ENCODE results near the gene SDK1.

The SDK1 gene

DNA sequence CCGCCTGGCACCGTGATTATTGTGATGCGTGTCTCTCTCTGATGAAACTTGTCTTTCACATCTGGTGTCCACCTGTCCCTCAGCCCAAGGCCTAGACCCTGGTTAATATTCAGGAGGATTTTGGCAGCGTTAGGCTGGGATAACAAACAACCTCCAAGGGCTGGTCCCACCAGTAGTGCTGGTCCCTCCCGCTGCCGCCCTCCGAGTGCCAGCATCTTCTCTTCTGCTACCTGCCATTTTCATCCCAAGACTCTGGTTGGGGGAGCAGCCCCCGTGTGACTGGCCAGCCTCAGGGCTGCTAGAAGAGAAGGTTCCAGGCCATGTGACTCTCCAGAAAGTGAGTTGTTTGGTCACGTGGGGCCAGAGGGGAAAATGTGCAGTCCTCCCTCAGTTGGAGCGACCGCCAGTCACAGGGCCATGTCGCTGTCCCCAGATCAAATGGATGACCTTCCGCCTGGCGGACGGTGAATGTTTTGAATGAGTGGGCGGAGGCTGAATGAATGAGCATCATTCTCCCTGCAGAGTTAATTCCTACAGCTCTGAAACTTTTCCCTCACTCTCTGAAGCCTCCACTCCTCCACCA, 901.2 kb downstream of the SDK1 start:
- TF ChIP-seq, protein P1, sequence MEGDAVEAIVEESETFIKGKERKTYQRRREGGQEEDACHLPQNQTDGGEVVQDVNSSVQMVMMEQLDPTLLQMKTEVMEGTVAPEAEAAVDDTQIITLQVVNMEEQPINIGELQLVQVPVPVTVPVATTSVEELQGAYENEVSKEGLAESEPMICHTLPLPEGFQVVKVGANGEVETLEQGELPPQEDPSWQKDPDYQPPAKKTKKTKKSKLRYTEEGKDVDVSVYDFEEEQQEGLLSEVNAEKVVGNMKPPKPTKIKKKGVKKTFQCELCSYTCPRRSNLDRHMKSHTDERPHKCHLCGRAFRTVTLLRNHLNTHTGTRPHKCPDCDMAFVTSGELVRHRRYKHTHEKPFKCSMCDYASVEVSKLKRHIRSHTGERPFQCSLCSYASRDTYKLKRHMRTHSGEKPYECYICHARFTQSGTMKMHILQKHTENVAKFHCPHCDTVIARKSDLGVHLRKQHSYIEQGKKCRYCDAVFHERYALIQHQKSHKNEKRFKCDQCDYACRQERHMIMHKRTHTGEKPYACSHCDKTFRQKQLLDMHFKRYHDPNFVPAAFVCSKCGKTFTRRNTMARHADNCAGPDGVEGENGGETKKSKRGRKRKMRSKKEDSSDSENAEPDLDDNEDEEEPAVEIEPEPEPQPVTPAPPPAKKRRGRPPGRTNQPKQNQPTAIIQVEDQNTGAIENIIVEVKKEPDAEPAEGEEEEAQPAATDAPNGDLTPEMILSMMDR (IDR thresholded peaks at IDR 0.05; ENCODE audit: poor library complexity, severe bottlenecking), result no peak
- no peaks in the 10 kb centered on the region for H3K9me3 ChIP-seq (ENCODE audit: severe bottlenecking)
- no peaks in the 10 kb centered on the region for H3K36me3 ChIP-seq (ENCODE audit: low read depth)
- no peak overlapping the region for H3K27ac ChIP-seq (ENCODE audit: poor library complexity, severe bottlenecking)
- no peaks in the 10 kb centered on the region for H3K27me3 ChIP-seq (ENCODE audit: insufficient read depth, poor library complexity, severe bottlenecking)
- H3K4me3 ChIP-seq (ENCODE audit: severe bottlenecking), result no peak overlapping the region
- DNase-seq (ENCODE audit: low spot score), result no peak
- H3K4me1 ChIP-seq (ENCODE audit: insufficient read depth, poor library complexity, severe bottlenecking), result no peaks in the 10 kb centered on the region
- no peak for ATAC-seq (ENCODE audit: low read depth)

- no peak overlapping the region for H3K4me3 ChIP-seq (ENCODE audit: severe bottlenecking)
- DNase-seq (ENCODE audit: low spot score) (no peak), ATAC-seq (ENCODE audit: low read depth) (no peak)
- TF ChIP-seq, protein P1 (IDR thresholded peaks at IDR 0.05; ENCODE audit: poor library complexity, severe bottlenecking), result no peak
- no peaks in the 10 kb centered on the region for H3K4me1 ChIP-seq (ENCODE audit: insufficient read depth, poor library complexity, severe bottlenecking)
- H3K27me3 ChIP-seq (ENCODE audit: insufficient read depth, poor library complexity, severe bottlenecking), result no peaks in the 10 kb centered on the region
- H3K36me3 ChIP-seq (ENCODE audit: low read depth), result no peaks in the 10 kb centered on the region
- no peaks in the 10 kb centered on the region for H3K9me3 ChIP-seq (ENCODE audit: severe bottlenecking)
- H3K27ac ChIP-seq (ENCODE audit: poor library complexity, severe bottlenecking), result no peak overlapping the region
These were observed 901.9 kb downstream of the SDK1 start for GRCh38 chr7:4202954-4203353.

- H3K27me3 ChIP-seq (ENCODE audit: insufficient read depth, poor library complexity, severe bottlenecking), result no peaks in the 10 kb centered on the region
- ATAC-seq (ENCODE audit: low read depth), result no peak
- TF ChIP-seq, protein P1 (IDR thresholded peaks at IDR 0.05; ENCODE audit: poor library complexity, severe bottlenecking), result no peak
These were observed 902.8 kb downstream of the SDK1 start for GRCh38 chr7:4203626-4204512.

DNA sequence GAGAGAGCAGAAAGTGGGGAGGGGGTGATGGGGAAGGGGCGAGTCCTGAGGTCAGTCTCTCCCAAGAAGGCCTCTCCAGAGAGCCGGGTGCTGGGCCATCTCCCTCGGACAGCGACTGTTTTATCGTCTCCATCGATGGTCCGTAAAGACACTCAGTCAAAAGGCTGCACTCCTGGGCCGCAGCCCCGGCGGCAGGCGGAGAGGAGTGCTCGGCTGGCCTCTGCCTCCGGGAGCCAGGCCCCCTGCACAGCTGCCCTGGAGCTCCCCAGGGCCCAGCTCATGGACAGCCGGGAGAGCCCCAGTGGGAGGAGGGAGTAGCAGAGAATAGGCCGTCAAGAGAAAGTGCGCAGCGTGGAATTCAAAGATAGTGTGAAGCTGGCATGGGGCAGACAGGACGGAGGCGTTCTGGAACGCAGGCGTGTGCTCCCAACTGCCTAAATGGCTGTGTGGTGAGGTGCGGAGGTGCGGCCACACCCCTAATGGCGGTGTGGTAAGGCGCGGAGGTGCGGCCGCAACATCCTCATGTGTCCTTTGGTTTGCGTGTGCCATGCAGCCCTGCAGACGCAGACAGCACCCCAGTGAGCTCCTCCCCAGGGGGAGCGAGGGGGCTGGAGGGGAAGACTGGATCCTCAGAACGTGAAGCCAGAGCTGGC, 903.6 kb downstream of the SDK1 start:
- Histone ChIP-seq H3K27ac (ENCODE audit: poor library complexity, severe bottlenecking) (no peak overlapping the region), H3K4me1 (ENCODE audit: insufficient read depth, poor library complexity, severe bottlenecking) (no peaks in the 10 kb centered on the region), H3K9me3 (ENCODE audit: severe bottlenecking) (no peaks in the 10 kb centered on the region), H3K36me3 (ENCODE audit: low read depth) (no peaks in the 10 kb centered on the region), H3K27me3 (ENCODE audit: insufficient read depth, poor library complexity, severe bottlenecking) (no peaks in the 10 kb centered on the region), H3K4me3 (ENCODE audit: severe bottlenecking) (no peak overlapping the region)
- no peak for ATAC-seq (ENCODE audit: low read depth)
- DNase-seq (ENCODE audit: low spot score), result no peak
- TF ChIP-seq, protein P1 (IDR thresholded peaks at IDR 0.05; ENCODE audit: poor library complexity, severe bottlenecking), result no peak

More at GRCh38 chr7:4203626-4204512, 902.8 kb downstream of the SDK1 start:
- H3K4me3 ChIP-seq (ENCODE audit: severe bottlenecking), result no peak overlapping the region
- no peaks in the 10 kb centered on the region for H3K4me1 ChIP-seq (ENCODE audit: insufficient read depth, poor library complexity, severe bottlenecking)
- no peaks in the 10 kb centered on the region for H3K9me3 ChIP-seq (ENCODE audit: severe bottlenecking)
- no peak overlapping the region for H3K27ac ChIP-seq (ENCODE audit: poor library complexity, severe bottlenecking)
- DNase-seq (ENCODE audit: low spot score), result no peak
- no peaks in the 10 kb centered on the region for H3K36me3 ChIP-seq (ENCODE audit: low read depth)

Data from RWPE2 (cell line).